GM19463 (cell line): ENCODE results near the gene SELPLG.
"Not testable (repeated sequence)": the region's sequence is repeated elsewhere in the genome, so short reads cannot be mapped to it uniquely, and the experiment has no call there.

Experiments
- ATAC-seq: cut with Tn5 transposase; IDR thresholded peaks from one replicate; pipeline ENCODE4 v1.9.1; 2021; ENCODE audit warnings: mild to moderate bottlenecking, moderate library complexity; ENCODE audit not compliant: unreplicated experiment

The SELPLG gene

GRCh38 chr12:108620236-108620879, 13.3 kb downstream of the SELPLG start:
- ATAC-seq = no peak

GRCh38 chr12:108619369-108620160, 14.1 kb downstream of the SELPLG start:
- no peak for ATAC-seq

GRCh38 chr12:108618953-108619274, 14.8 kb downstream of the SELPLG start:
- ATAC-seq = not testable (repeated sequence)

GRCh38 chr12:108618079-108618952, 15.4 kb downstream of the SELPLG start:
- ATAC-seq = peak; percentile 25

GRCh38 chr12:108616941-108617858, 16.5 kb downstream of the SELPLG start:
- ATAC-seq = peak; percentile 82

- ATAC-seq = no peak
These were observed 17.3 kb downstream of the SELPLG start for GRCh38 chr12:108616359-108616758.

- ATAC-seq = no peak
These were observed 17.8 kb downstream of the SELPLG start for GRCh38 chr12:108615918-108616317.

- no peak for ATAC-seq
These were observed 19.1 kb downstream of the SELPLG start for GRCh38 chr12:108614639-108615038.

- ATAC-seq = no peak
These were observed 19.7 kb downstream of the SELPLG start for GRCh38 chr12:108614041-108614440.

- no peak for ATAC-seq
These were observed 20.1 kb downstream of the SELPLG start for GRCh38 chr12:108613548-108613947.

GRCh38 chr12:108612788-108613282, 20.9 kb downstream of the SELPLG start:
- ATAC-seq = no peak

- ATAC-seq = no peak
These were observed 21.7 kb downstream of the SELPLG start for GRCh38 chr12:108611884-108612415.

GRCh38 chr12:108610856-108611605, 22.7 kb downstream of the SELPLG start:
- no peak for ATAC-seq

GRCh38 chr12:108610336-108610815, 23.3 kb downstream of the SELPLG start:
- ATAC-seq = no peak

- ATAC-seq = peak; percentile 62
These were observed 24.0 kb downstream of the SELPLG start for GRCh38 chr12:108609537-108610335.

- ATAC-seq = no peak
These were observed 25.1 kb downstream of the SELPLG start for GRCh38 chr12:108608616-108609015.

- ATAC-seq = no peak
These were observed 25.6 kb downstream of the SELPLG start for GRCh38 chr12:108607981-108608600.

GRCh38 chr12:108606492-108606891, 27.2 kb downstream of the SELPLG start:
- no peak for ATAC-seq
